ENCODE results near the gene ARHGEF11. TPM values are rescaled to one million over a fixed set of nuclear protein-coding genes. Genes with fewer than 3 reads are reported as not detected.

The ARHGEF11 gene
- total and polyA plus RNA-seq, 2 donors (not counting 1 experiment from before 2014, with no cell fraction given): 1.0 to 4.6 TPM

DNA sequence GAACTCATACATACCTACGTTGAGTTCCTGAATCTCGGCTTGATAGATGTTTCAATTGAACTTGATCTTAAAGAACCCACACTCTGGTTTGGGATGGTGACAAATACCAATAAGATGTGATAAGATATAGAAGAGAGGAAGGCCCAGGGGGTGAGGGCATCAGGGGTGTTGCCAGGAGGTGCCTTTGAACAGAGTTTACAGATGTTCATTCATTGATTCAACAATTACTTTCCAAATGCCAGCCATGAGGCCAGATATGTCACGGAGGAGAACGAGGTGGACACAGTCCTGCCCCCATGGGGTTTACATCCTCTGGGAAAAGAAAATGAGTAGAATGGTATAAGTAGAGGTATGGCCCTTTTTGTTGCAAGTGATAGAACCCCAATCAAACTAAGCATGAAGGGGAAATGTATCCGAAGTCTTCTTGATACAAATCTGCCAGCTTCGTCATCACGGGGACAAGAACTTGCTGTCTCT, 124.5 kb downstream of the ARHGEF11 start:
- Histone ChIP-seq H3K27ac (ENCODE audit: low read length in 2 of 2) (no peak overlapping the region), H3K9me3 (ENCODE audit: control extremely low read depth in 1 of 3, control insufficient read depth in 2 of 3, insufficient read depth in 1 of 3, low read length in 2 of 3) (peaks cover 0 to 2% (median 0%) of the 10 kb centered on the region in 3 donors), H3K4me1 (ENCODE audit: control insufficient read depth in 2 of 2, insufficient read depth in 2 of 2, low read length in 2 of 2) (peaks cover 11 to 15% of the 10 kb centered on the region in 2 donors), H3K9ac (ENCODE audit: low read length) (no peak overlapping the region), H3K4me2 (replicated peaks; ENCODE audit: low read depth, low read length, poor library complexity, severe bottlenecking) (no peak overlapping the region), H3K4me3 (ENCODE audit: control extremely low read depth in 1 of 5, extremely low read depth in 1 of 5, insufficient read depth in 1 of 5, low read depth in 2 of 5, low read length in 4 of 5) (no peak overlapping the region), H3K27me3 (replicated peaks in 1 of 4; ENCODE audit: control extremely low read depth in 1 of 4, control insufficient read depth in 3 of 4, insufficient read depth in 4 of 4, low read length in 3 of 4) (peaks cover 0 to 62% (median 41%) of the 10 kb centered on the region in 4 experiments), H3K36me3 (replicated peaks in 1 of 2; ENCODE audit: control extremely low read depth in 1 of 2, control insufficient read depth in 1 of 2, extremely low read depth in 1 of 2, insufficient read depth in 2 of 2, low read length in 1 of 2) (no peaks in the 10 kb centered on the region), H2AFZ (ENCODE audit: insufficient read depth, low read depth, low read length, poor library complexity, severe bottlenecking) (no peak overlapping the region), H3K79me2 (ENCODE audit: control insufficient read depth, insufficient read depth, low read length) (no peaks in the 10 kb centered on the region), H4K20me1 (ENCODE audit: control insufficient read depth, insufficient read depth, low read length, poor library complexity, severe bottlenecking) (no peaks in the 10 kb centered on the region)
- TF ChIP-seq, protein P1, sequence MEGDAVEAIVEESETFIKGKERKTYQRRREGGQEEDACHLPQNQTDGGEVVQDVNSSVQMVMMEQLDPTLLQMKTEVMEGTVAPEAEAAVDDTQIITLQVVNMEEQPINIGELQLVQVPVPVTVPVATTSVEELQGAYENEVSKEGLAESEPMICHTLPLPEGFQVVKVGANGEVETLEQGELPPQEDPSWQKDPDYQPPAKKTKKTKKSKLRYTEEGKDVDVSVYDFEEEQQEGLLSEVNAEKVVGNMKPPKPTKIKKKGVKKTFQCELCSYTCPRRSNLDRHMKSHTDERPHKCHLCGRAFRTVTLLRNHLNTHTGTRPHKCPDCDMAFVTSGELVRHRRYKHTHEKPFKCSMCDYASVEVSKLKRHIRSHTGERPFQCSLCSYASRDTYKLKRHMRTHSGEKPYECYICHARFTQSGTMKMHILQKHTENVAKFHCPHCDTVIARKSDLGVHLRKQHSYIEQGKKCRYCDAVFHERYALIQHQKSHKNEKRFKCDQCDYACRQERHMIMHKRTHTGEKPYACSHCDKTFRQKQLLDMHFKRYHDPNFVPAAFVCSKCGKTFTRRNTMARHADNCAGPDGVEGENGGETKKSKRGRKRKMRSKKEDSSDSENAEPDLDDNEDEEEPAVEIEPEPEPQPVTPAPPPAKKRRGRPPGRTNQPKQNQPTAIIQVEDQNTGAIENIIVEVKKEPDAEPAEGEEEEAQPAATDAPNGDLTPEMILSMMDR (IDR thresholded peaks at IDR 0.05): no peak
- no peak for TF ChIP-seq EZH2 (IDR thresholded peaks at IDR 0.05; ENCODE audit: borderline replicate concordance, insufficient read depth, low read depth, low read length, poor library complexity, severe bottlenecking)
- Mint-ChIP-seq H3K4me1 (peaks cover 9% of the 10 kb centered on the region), H3K27ac (no peak overlapping the region), H3K27me3 (peaks cover 61% of the 10 kb centered on the region), H3K4me3 (no peak overlapping the region), H3K9me3 (ENCODE audit: insufficient read depth) (peaks cover 4% of the 10 kb centered on the region)
- ATAC-seq (ENCODE audit: low read depth) (no peak), DNase-seq (no peak)
- ChIA-PET POLR2A (no interaction called here), CTCF (no interaction called here)
- intact Hi-C loops (cut with micrococcal nuclease): no loop called here
- 20% methylated on average over 1 of the region's 7 CpGs for WGBS (ENCODE audit: insufficient coverage)

DNA sequence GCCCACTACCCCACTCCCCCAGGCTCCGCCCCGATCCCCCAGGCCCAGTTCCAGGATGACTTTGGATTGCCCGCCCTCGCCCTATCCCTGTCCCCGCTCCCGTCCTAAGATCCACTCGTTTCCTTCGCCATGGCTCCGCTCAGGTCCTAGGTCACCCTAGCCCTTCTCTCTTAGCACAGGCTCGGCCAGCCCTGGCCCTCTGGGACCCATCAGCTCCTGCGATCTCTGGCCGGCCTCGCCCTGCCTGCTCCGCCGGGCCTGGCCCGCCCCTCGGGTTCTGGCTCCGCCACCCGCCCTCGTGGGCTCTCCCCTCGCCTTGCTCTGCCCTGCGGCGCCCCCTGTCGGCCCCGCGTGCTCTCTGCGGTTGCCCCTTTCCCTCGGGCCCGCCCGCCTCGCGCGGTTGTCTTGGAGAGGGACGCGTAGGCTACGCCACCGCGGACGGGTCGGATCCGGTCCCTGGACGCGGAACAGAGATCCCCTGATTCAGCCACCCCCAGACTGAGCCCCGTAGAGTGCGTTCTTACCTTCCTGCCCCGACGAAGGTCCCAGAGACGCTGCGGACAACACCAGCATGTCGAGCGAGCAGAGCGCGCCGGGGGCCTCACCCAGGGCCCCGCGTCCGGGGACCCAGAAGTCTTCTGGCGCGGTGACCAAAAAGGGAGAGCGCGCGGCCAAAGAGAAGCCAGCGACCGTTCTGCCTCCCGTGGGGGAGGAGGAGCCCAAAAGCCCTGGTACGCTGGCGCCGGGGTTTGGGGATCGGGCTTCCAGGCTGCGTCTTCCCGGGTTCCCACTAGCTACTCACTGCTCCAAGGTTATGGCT, 125.1 kb downstream of the ARHGEF11 start, which contains the start of gene LRRC71:
Gene LRRC71 (plus strand): TSS at position 400 of the 820 bp plus-strand sequence. CDS start 172 bp downstream, at position 572.
- H3K27me3 Mint-ChIP-seq: peaks cover 59% of the 10 kb centered on the region
- POLR2A ChIA-PET: no interaction called here
- intact Hi-C loops (cut with micrococcal nuclease): no loop called here
- no peak within 1 kb of the TSS for H3K4me3 ChIP-seq (ENCODE audit: control extremely low read depth in 1 of 5, extremely low read depth in 1 of 5, insufficient read depth in 1 of 5, low read depth in 2 of 5, low read length in 4 of 5)
- TF ChIP-seq EZH2 (IDR thresholded peaks at IDR 0.05; ENCODE audit: borderline replicate concordance, insufficient read depth, low read depth, low read length, poor library complexity, severe bottlenecking): no peak
- TF ChIP-seq, protein P1 (IDR thresholded peaks at IDR 0.05): no peak
- H3K9ac ChIP-seq (ENCODE audit: low read length): no peak within 1 kb of the TSS
- no peak within 1 kb of the TSS for H3K27ac ChIP-seq (ENCODE audit: low read length in 2 of 2)
- H3K4me1 ChIP-seq (ENCODE audit: control insufficient read depth in 2 of 2, insufficient read depth in 2 of 2, low read length in 2 of 2): peaks cover 11 to 15% of the 10 kb centered on the region in 2 donors
- H3K4me1 Mint-ChIP-seq: peaks cover 9% of the 10 kb centered on the region
- 15% methylated on average over 70 of the region's 71 CpGs for WGBS (ENCODE audit: insufficient coverage)
- H3K4me3 Mint-ChIP-seq: no peak within 1 kb of the TSS
- H3K36me3 ChIP-seq (replicated peaks in 1 of 2; ENCODE audit: control extremely low read depth in 1 of 2, control insufficient read depth in 1 of 2, extremely low read depth in 1 of 2, insufficient read depth in 2 of 2, low read length in 1 of 2): no peaks in the 10 kb centered on the region
- CTCF ChIA-PET: interaction anchor here (0.7 kb wide), 1 partner anchor 273 kb away, joined by 4 read pairs; no protein-coding TSS in a partner anchor
- peak; percentile 30 for DNase-seq
- peaks cover 0 to 61% (median 37%) of the 10 kb centered on the region in 4 experiments for H3K27me3 ChIP-seq (replicated peaks in 1 of 4; ENCODE audit: control extremely low read depth in 1 of 4, control insufficient read depth in 3 of 4, insufficient read depth in 4 of 4, low read length in 3 of 4)
- no peak within 1 kb of the TSS for H3K27ac Mint-ChIP-seq
- ATAC-seq (ENCODE audit: low read depth): no peak
- H3K9me3 Mint-ChIP-seq (ENCODE audit: insufficient read depth): peaks cover 4% of the 10 kb centered on the region
- no peak within 1 kb of the TSS for H2AFZ ChIP-seq (ENCODE audit: insufficient read depth, low read depth, low read length, poor library complexity, severe bottlenecking)
- no peaks in the 10 kb centered on the region for H3K79me2 ChIP-seq (ENCODE audit: control insufficient read depth, insufficient read depth, low read length)
- no peaks in the 10 kb centered on the region for H4K20me1 ChIP-seq (ENCODE audit: control insufficient read depth, insufficient read depth, low read length, poor library complexity, severe bottlenecking)
- H3K9me3 ChIP-seq (ENCODE audit: control extremely low read depth in 1 of 3, control insufficient read depth in 2 of 3, insufficient read depth in 1 of 3, low read length in 2 of 3): peaks cover 0 to 2% (median 0%) of the 10 kb centered on the region in 3 donors
- H3K4me2 ChIP-seq (replicated peaks; ENCODE audit: low read depth, low read length, poor library complexity, severe bottlenecking): no peak within 1 kb of the TSS

All from B cell (primary cell).